ENCODE measurements around the gene LARP4B. TPM values are rescaled to one million over a fixed set of nuclear protein-coding genes. Genes with fewer than 3 reads are reported as not detected.

The LARP4B gene
- total and polyA plus RNA-seq, 2 of the 13 experiments (the other 11 are each of a cell fraction or from before 2014, with no cell fraction given), result 19.5 to 30.2 TPM

DNA sequence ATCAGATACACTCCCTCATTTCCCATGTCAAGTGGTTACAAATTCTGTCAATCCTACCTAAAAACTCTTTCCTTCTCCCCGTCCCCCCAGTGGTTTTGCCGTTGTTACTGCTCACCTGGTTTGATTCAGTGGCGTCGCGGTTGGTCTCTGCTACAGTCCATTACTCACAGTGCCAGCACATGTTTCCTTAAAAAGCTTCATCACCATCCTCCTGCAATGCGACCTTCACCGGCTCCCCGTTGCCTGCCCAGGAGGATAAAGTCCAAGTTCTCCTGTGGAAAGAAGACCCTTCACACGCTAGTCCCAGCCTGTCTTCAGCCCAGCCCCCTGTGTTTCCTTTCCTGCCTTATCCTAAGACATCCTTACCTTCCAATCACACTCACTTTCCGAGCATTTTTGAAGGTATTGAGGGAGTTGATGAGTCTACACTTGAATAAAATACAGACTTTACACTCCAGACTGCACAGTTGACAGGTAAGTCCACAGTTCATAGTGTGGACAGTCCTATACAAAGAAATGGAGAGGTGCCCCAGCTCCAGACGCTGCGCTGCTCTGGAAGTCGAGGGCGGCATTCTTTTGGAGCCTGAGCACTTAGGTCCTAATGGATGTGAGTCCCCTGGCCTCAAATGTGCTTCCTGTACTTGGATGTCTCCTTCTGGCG, 3.4 kb upstream of the LARP4B start (continued):
- TF ChIP-seq ZHX2 (IDR thresholded peaks at IDR 0.05; ENCODE audit: low read depth), result no peak
- TF ChIP-seq ZHX2 (CRISPR knock-in tag; IDR thresholded peaks at IDR 0.05; ENCODE audit: borderline replicate concordance), result no peak
- no peak for TF ChIP-seq ZNF790 (CRISPR knock-in tag; IDR thresholded peaks at IDR 0.05; ENCODE audit: borderline replicate concordance)
- peak; percentile 18; the same call in 1 of the 2 replicates for TF ChIP-seq FOSL2 (CRISPR knock-in tag; IDR thresholded peaks at IDR 0.05)
- TF ChIP-seq THYN1 (CRISPR knock-in tag; IDR thresholded peaks at IDR 0.05; ENCODE audit: borderline replicate concordance, low read depth), result no peak
- TF ChIP-seq, protein P1, sequence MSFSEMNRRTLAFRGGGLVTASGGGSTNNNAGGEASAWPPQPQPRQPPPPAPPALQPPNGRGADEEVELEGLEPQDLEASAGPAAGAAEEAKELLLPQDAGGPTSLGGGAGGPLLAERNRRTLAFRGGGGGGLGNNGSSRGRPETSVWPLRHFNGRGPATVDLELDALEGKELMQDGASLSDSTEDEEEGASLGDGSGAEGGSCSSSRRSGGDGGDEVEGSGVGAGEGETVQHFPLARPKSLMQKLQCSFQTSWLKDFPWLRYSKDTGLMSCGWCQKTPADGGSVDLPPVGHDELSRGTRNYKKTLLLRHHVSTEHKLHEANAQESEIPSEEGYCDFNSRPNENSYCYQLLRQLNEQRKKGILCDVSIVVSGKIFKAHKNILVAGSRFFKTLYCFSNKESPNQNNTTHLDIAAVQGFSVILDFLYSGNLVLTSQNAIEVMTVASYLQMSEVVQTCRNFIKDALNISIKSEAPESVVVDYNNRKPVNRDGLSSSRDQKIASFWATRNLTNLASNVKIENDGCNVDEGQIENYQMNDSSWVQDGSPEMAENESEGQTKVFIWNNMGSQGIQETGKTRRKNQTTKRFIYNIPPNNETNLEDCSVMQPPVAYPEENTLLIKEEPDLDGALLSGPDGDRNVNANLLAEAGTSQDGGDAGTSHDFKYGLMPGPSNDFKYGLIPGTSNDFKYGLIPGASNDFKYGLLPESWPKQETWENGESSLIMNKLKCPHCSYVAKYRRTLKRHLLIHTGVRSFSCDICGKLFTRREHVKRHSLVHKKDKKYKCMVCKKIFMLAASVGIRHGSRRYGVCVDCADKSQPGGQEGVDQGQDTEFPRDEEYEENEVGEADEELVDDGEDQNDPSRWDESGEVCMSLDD (CRISPR knock-in tag; IDR thresholded peaks at IDR 0.05; ENCODE audit: borderline replicate concordance), result no peak
- TF ChIP-seq HMGA1 (CRISPR knock-in tag; conservative IDR thresholded peaks at IDR 0.05), result no peak
- TF ChIP-seq ZNF253 (CRISPR knock-in tag; IDR thresholded peaks at IDR 0.05; ENCODE audit: borderline replicate concordance), result no peak
- no peak for TF ChIP-seq ZNF530 (CRISPR knock-in tag; IDR thresholded peaks at IDR 0.05; ENCODE audit: low read depth)
- TF ChIP-seq, protein P2, sequence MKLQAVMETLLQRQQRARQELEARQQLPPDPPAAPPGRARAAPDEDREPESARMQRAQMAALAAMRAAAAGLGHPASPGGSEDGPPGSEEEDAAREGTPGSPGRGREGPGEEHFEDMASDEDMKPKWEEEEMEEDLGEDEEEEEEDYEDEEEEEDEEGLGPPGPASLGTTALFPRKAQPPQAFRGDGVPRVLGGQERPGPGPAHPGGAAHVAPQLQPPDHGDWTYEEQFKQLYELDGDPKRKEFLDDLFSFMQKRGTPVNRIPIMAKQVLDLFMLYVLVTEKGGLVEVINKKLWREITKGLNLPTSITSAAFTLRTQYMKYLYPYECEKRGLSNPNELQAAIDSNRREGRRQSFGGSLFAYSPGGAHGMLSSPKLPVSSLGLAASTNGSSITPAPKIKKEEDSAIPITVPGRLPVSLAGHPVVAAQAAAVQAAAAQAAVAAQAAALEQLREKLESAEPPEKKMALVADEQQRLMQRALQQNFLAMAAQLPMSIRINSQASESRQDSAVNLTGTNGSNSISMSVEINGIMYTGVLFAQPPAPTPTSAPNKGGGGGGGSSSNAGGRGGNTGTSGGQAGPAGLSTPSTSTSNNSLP (IDR thresholded peaks at IDR 0.05; ENCODE audit: low read depth, low read length), result no peak
- no peak for TF ChIP-seq GATAD1 (CRISPR knock-in tag; IDR thresholded peaks at IDR 0.05)
- TF ChIP-seq MTA1 (CRISPR knock-in tag; IDR thresholded peaks at IDR 0.05; ENCODE audit: borderline replicate concordance), result 0 out of 2 replicates have a peak, but pooled peaks have one; percentile 36
- TF ChIP-seq GABPB1 (CRISPR knock-in tag; IDR thresholded peaks at IDR 0.05), result no peak
- TF ChIP-seq POGZ (CRISPR knock-in tag; IDR thresholded peaks at IDR 0.05), result no peak
- TF ChIP-seq NR2F2 (IDR thresholded peaks at IDR 0.05; ENCODE audit: borderline replicate concordance, low read depth), result no peak
- no peak for TF ChIP-seq ZNF354B (CRISPR knock-in tag; IDR thresholded peaks at IDR 0.05)
- TF ChIP-seq ESRRA (CRISPR knock-in tag; IDR thresholded peaks at IDR 0.05; ENCODE audit: low read depth), result peak; percentile 55; the same call in 1 of the 2 replicates
